ENCODE results near the gene THSD1. TPM values are rescaled to one million over a fixed set of nuclear protein-coding genes. Genes with fewer than 3 reads are reported as not detected.

The THSD1 gene
- total and polyA plus RNA-seq, 10 of the 15 experiments (the other 5 are each of a cell fraction or from before 2014, with no cell fraction given) = 0.03 to 0.20 (median 0.13) TPM; not detected in 2

DNA sequence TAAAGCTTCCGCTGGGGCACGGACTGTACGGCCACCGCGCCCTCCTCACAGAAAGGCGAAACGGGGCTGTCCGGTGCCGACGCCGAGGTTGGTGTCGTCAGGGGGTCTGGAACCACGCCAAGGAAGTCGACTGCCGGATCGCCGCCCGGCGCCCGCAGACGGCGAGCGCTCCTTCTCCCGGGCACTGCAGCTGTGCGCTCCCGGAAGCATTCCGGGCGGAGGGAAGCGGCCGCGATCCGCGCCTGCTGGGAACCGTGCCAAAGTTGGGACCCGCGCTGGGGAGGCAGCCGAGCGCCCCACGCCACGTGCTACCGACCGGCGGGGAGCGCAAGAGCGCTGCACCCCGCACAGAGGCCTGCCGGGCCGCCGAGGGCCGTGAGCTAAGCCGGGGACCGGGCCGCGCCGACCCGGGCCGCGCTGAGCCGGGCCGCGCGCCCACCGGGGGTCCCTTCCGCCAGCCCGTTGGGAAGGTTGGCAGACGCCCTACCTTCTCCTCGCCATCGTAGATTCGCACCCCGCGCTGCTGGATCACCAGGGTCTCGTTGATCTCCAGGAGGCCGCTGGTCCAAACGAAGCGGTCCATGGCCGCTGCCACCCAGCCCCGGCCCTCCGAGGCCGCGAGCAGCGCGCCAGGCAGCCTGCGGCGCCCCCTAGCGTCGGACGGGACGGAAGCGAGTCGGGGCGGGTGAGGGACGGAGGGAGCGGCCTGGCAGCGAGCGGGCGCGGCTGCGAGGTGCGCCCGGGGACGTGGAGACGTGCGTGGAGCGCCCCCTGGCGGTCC, 44.2 kb upstream of the THSD1 start, which contains the start of gene VPS36 (continued):
- TF ChIP-seq, protein P1, sequence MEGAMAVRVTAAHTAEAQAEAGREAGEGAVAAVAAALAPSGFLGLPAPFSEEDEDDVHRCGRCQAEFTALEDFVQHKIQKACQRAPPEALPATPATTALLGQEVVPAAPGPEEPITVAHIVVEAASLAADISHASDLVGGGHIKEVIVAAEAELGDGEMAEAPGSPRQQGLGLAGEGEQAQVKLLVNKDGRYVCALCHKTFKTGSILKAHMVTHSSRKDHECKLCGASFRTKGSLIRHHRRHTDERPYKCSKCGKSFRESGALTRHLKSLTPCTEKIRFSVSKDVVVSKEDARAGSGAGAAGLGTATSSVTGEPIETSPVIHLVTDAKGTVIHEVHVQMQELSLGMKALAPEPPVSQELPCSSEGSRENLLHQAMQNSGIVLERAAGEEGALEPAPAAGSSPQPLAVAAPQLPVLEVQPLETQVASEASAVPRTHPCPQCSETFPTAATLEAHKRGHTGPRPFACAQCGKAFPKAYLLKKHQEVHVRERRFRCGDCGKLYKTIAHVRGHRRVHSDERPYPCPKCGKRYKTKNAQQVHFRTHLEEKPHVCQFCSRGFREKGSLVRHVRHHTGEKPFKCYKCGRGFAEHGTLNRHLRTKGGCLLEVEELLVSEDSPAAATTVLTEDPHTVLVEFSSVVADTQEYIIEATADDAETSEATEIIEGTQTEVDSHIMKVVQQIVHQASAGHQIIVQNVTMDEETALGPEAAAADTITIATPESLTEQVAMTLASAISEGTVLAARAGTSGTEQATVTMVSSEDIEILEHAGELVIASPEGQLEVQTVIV (IDR thresholded peaks at IDR 0.05; ENCODE audit: borderline replicate concordance, partially characterized antibody) = no peak
- TF ChIP-seq, protein P2, sequence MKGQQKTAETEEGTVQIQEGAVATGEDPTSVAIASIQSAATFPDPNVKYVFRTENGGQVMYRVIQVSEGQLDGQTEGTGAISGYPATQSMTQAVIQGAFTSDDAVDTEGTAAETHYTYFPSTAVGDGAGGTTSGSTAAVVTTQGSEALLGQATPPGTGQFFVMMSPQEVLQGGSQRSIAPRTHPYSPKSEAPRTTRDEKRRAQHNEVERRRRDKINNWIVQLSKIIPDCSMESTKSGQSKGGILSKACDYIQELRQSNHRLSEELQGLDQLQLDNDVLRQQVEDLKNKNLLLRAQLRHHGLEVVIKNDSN (IDR thresholded peaks at IDR 0.05; ENCODE audit: borderline replicate concordance, extremely low read length, insufficient read depth, low read depth, low read length) = no peak
- TF ChIP-seq CHD2 (IDR thresholded peaks at IDR 0.05; ENCODE audit: borderline replicate concordance, low read depth, low read length) (peak; percentile 69), IKZF2 (IDR thresholded peaks at IDR 0.05) (peak in 1 of 2 experiments; percentile 52; a peak in 2 of 4 replicates), SIN3A (IDR thresholded peaks at IDR 0.05; ENCODE audit: low read depth, low read length) (0 out of 2 replicates have a peak, but pooled peaks have one; percentile 55), POLR2AphosphoS5 (IDR thresholded peaks at IDR 0.05; ENCODE audit: low read length) (peak; percentile 70), KAT2A (conservative IDR thresholded peaks at IDR 0.05; ENCODE audit: control insufficient read depth, low read depth, low read length) (no peak), FOXM1 (IDR thresholded peaks at IDR 0.05; ENCODE audit: low read depth, low read length) (peak; percentile 62; the same call in 1 of the 2 replicates), TCF7 (IDR thresholded peaks at IDR 0.05; ENCODE audit: borderline replicate concordance) (no peak), FOXK2 (IDR thresholded peaks at IDR 0.05) (no peak), RAD21 (IDR thresholded peaks at IDR 0.05; ENCODE audit: insufficient read depth, low read depth, low read length) (peak; percentile 70), TCF12 (IDR thresholded peaks at IDR 0.05; ENCODE audit: low read depth, low read length) (peak; percentile 59; the same call in 1 of the 2 replicates), NR2C2 (IDR thresholded peaks at IDR 0.05; ENCODE audit: borderline replicate concordance, control insufficient read depth, insufficient read length, low read depth) (no peak), PRDM15 (CRISPR knock-in tag; IDR thresholded peaks at IDR 0.05) (no peak), NBN (IDR thresholded peaks at IDR 0.05) (no peak), SUZ12 (IDR thresholded peaks at IDR 0.05; ENCODE audit: unreplicated experiment) (no peak), MXI1 (IDR thresholded peaks at IDR 0.05; ENCODE audit: low read depth, low read length) (0 out of 2 replicates have a peak, but pooled peaks have one; percentile 31)
- TF ChIP-seq, protein P3, sequence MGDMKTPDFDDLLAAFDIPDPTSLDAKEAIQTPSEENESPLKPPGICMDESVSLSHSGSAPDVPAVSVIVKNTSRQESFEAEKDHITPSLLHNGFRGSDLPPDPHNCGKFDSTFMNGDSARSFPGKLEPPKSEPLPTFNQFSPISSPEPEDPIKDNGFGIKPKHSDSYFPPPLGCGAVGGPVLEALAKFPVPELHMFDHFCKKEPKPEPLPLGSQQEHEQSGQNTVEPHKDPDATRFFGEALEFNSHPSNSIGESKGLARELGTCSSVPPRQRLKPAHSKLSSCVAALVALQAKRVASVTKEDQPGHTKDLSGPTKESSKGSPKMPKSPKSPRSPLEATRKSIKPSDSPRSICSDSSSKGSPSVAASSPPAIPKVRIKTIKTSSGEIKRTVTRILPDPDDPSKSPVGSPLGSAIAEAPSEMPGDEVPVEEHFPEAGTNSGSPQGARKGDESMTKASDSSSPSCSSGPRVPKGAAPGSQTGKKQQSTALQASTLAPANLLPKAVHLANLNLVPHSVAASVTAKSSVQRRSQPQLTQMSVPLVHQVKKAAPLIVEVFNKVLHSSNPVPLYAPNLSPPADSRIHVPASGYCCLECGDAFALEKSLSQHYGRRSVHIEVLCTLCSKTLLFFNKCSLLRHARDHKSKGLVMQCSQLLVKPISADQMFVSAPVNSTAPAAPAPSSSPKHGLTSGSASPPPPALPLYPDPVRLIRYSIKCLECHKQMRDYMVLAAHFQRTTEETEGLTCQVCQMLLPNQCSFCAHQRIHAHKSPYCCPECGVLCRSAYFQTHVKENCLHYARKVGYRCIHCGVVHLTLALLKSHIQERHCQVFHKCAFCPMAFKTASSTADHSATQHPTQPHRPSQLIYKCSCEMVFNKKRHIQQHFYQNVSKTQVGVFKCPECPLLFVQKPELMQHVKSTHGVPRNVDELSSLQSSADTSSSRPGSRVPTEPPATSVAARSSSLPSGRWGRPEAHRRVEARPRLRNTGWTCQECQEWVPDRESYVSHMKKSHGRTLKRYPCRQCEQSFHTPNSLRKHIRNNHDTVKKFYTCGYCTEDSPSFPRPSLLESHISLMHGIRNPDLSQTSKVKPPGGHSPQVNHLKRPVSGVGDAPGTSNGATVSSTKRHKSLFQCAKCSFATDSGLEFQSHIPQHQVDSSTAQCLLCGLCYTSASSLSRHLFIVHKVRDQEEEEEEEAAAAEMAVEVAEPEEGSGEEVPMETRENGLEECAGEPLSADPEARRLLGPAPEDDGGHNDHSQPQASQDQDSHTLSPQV (IDR thresholded peaks at IDR 0.05) = peak; percentile 88
